NB4 (cell line): ENCODE data around the gene ARHGAP24.

Experiments
- DNase-seq: peaks from one replicate; pipeline ENCODE4 v3.0.0; 2010; ENCODE audit warnings: low read depth
- H3K4me3 ChIP-seq: one replicate; pipeline ENCODE4 v1.5.1; 2011; ENCODE audit warnings: mild to moderate bottlenecking, low read depth, low read length, moderate library complexity
- CTCF ChIP-seq: IDR thresholded peaks from one replicate; pipeline ENCODE4 v1.5.1; 2012; ENCODE audit warnings: low read depth, low read length
- MAX ChIP-seq: IDR thresholded peaks from 2 replicates; pipeline ENCODE4 v1.6.1; 2011; ENCODE audit warnings: low read depth, low read length
- MYC ChIP-seq: IDR thresholded peaks from 2 replicates; pipeline ENCODE4 v1.6.1; 2011; ENCODE audit warnings: low read depth, low read length
- POLR2A ChIP-seq: IDR thresholded peaks from 2 replicates; pipeline ENCODE4 v1.6.1; 2011; ENCODE audit warnings: mild to moderate bottlenecking; ENCODE audit not compliant: insufficient read length; ENCODE audit errors: extremely low read depth

Gene ARHGAP24

GRCh38 chr4:85587952-85588351 lies 113.0 kb downstream of the ARHGAP24 start:
- H3K4me3 ChIP-seq, result no peak overlapping the region
- TF ChIP-seq MYC (no peak), MAX (no peak), POLR2A (no peak), CTCF (no peak)
- DNase-seq, result no peak

GRCh38 chr4:85591406-85592098 lies 116.6 kb downstream of the ARHGAP24 start:
- H3K4me3 ChIP-seq, result no peak overlapping the region
- TF ChIP-seq CTCF (no peak), MYC (no peak), POLR2A (no peak), MAX (no peak)
- DNase-seq, result no peak

GRCh38 chr4:85595098-85595775 lies 120.3 kb downstream of the ARHGAP24 start:
- TF ChIP-seq MYC (no peak), CTCF (no peak), POLR2A (no peak), MAX (no peak)
- no peak overlapping the region for H3K4me3 ChIP-seq
- no peak for DNase-seq

GRCh38 chr4:85595796-85596559 lies 121.0 kb downstream of the ARHGAP24 start:
- no peak for TF ChIP-seq CTCF
- no peak for TF ChIP-seq MAX
- TF ChIP-seq MYC, result no peak
- no peak for TF ChIP-seq POLR2A
- DNase-seq, result no peak
- H3K4me3 ChIP-seq, result no peak overlapping the region

- H3K4me3 ChIP-seq, result no peak overlapping the region
- DNase-seq, result no peak
Measured at GRCh38 chr4:85598936-85599335, 124.0 kb downstream of the ARHGAP24 start.

More at GRCh38 chr4:85598936-85599335, 124.0 kb downstream of the ARHGAP24 start:
- TF ChIP-seq POLR2A (no peak), CTCF (no peak), MAX (no peak), MYC (no peak)
